ENCODE results near the gene DAB2. TPM values are rescaled to one million over a fixed set of nuclear protein-coding genes. Genes with fewer than 3 reads are reported as not detected.
"Not testable (repeated sequence)": the region's sequence is repeated elsewhere in the genome, so short reads cannot be mapped to it uniquely, and the experiment has no call there.

The DAB2 gene
- total RNA-seq, 8 experiments from 2014 or later = 1.0 to 105 (median 36.9) TPM

GRCh38 chr5:39361306-39361705 is 63.5 kb downstream of the DAB2 start:
- ATAC-seq (replicated peaks in 6 of 8) = no peak
- in situ Hi-C loops (cut with MboI; ENCODE audit: low pct_unique_long_range_greater_than_20kb in 2 of 9, low sequenced_read_pairs in 9 of 9, unreplicated experiment in 9 of 9) = no loop called here
- Histone ChIP-seq H3K4me3 (no peak overlapping the region), H3K27ac (no peak overlapping the region), H3K4me1 (replicated peaks in 1 of 2) (no peaks in the 10 kb centered on the region)
- WGBS, 10 experiments = 41 to 100% (median 91%) methylated on average over 1 to 4 of the region's 4 CpGs

- Histone ChIP-seq H3K27ac (no peak overlapping the region), H3K4me1 (replicated peaks in 1 of 2) (no peaks in the 10 kb centered on the region), H3K4me3 (no peak overlapping the region)
- 63 to 92% (median 83%) methylated on average over 2 to 5 of the region's 5 CpGs for whole genome bisulfite sequencing, 10 experiments
- in situ Hi-C loops (cut with MboI; ENCODE audit: low pct_unique_long_range_greater_than_20kb in 2 of 9, low sequenced_read_pairs in 9 of 9, unreplicated experiment in 9 of 9) = no loop called here
- no peak for ATAC-seq (replicated peaks in 6 of 8)
Measured at GRCh38 chr5:39360471-39361111, 64.2 kb downstream of the DAB2 start.

GRCh38 chr5:39356263-39356662 is 68.5 kb downstream of the DAB2 start:
- no peak overlapping the region for H3K4me3 ChIP-seq
- H3K27ac ChIP-seq = no peak overlapping the region
- no peaks in the 10 kb centered on the region for H3K4me1 ChIP-seq (replicated peaks in 1 of 2)
- in situ Hi-C loops (cut with MboI; ENCODE audit: low pct_unique_long_range_greater_than_20kb in 2 of 9, low sequenced_read_pairs in 9 of 9, unreplicated experiment in 9 of 9) = no loop called here
- no peak for ATAC-seq (replicated peaks in 6 of 8)
- WGBS, 10 experiments = 63 to 100% (median 93%) methylated on average over 1 to 3 of the region's 3 CpGs

- Histone ChIP-seq H3K4me1 (replicated peaks in 1 of 2) (no peaks in the 10 kb centered on the region), H3K27ac (no peak overlapping the region), H3K4me3 (no peak overlapping the region)
- WGBS, 10 experiments = 0 to 73% (median 32%) methylated on average over 1 to 3 of the region's 3 CpGs
- peak in 1 of 8 experiments; percentile 70 for ATAC-seq (replicated peaks in 6 of 8)
- in situ Hi-C loops (cut with MboI; ENCODE audit: low pct_unique_long_range_greater_than_20kb in 2 of 9, low sequenced_read_pairs in 9 of 9, unreplicated experiment in 9 of 9) = no loop called here
Measured at GRCh38 chr5:39355324-39355723, 69.5 kb downstream of the DAB2 start.

GRCh38 chr5:39353717-39354399 is 70.9 kb downstream of the DAB2 start:
- H3K4me1 ChIP-seq (replicated peaks in 1 of 2) = no peaks in the 10 kb centered on the region
- H3K4me3 ChIP-seq = no peak overlapping the region
- WGBS, 10 experiments = 11 to 67% (median 28%) methylated on average over 1 of the region's 1 CpG; no CpG with 5 or more reads in 6 of the 10 experiments
- H3K27ac ChIP-seq = no peak overlapping the region
- in situ Hi-C loops (cut with MboI; ENCODE audit: low pct_unique_long_range_greater_than_20kb in 2 of 9, low sequenced_read_pairs in 9 of 9, unreplicated experiment in 9 of 9) = no loop called here
- peak in 2 of 8 experiments; percentile 42 to 51 for ATAC-seq (replicated peaks in 6 of 8)

- in situ Hi-C loops (cut with MboI; ENCODE audit: low pct_unique_long_range_greater_than_20kb in 2 of 9, low sequenced_read_pairs in 9 of 9, unreplicated experiment in 9 of 9) = no loop called here
- no peak for ATAC-seq (replicated peaks in 6 of 8)
- 20 to 85% (median 67%) methylated on average over 1 of the region's 1 CpG; no CpG with 5 or more reads in 5 of the 10 experiments for WGBS, 10 experiments
- H3K4me3 ChIP-seq = no peak overlapping the region
- H3K27ac ChIP-seq = no peak overlapping the region
- H3K4me1 ChIP-seq (replicated peaks in 1 of 2) = no peaks in the 10 kb centered on the region
Measured at GRCh38 chr5:39352951-39353350, 71.8 kb downstream of the DAB2 start.

GRCh38 chr5:39352170-39352569 is 72.6 kb downstream of the DAB2 start:
- H3K27ac ChIP-seq = no peak overlapping the region
- WGBS, 10 experiments = 31 to 100% (median 71%) methylated on average over 1 to 2 of the region's 2 CpGs; no CpG with 5 or more reads in 2 of the 10 experiments
- no peak overlapping the region for H3K4me3 ChIP-seq
- no peaks in the 10 kb centered on the region for H3K4me1 ChIP-seq (replicated peaks in 1 of 2)
- in situ Hi-C loops (cut with MboI; ENCODE audit: low pct_unique_long_range_greater_than_20kb in 2 of 9, low sequenced_read_pairs in 9 of 9, unreplicated experiment in 9 of 9) = no loop called here
- no peak for ATAC-seq (replicated peaks in 6 of 8)

- H3K4me1 ChIP-seq (replicated peaks in 1 of 2) = no peaks in the 10 kb centered on the region
- ATAC-seq (replicated peaks in 6 of 8) = no peak
- in situ Hi-C loops (cut with MboI; ENCODE audit: low pct_unique_long_range_greater_than_20kb in 2 of 9, low sequenced_read_pairs in 9 of 9, unreplicated experiment in 9 of 9) = no loop called here
- no peak overlapping the region for H3K4me3 ChIP-seq
- WGBS, 10 experiments = 40 to 86% (median 72%) methylated on average over 2 to 4 of the region's 4 CpGs; no CpG with 5 or more reads in 1 of the 10 experiments
- H3K27ac ChIP-seq = no peak overlapping the region
Measured at GRCh38 chr5:39349484-39349883, 75.3 kb downstream of the DAB2 start.

- 80 to 100% (median 100%) methylated on average over 1 of the region's 1 CpG; no CpG with 5 or more reads in 4 of the 10 experiments for WGBS, 10 experiments
- ATAC-seq (replicated peaks in 6 of 8) = no peak
- Histone ChIP-seq H3K4me1 (replicated peaks in 1 of 2) (no peaks in the 10 kb centered on the region), H3K4me3 (no peak overlapping the region), H3K27ac (no peak overlapping the region)
- in situ Hi-C loops (cut with MboI; ENCODE audit: low pct_unique_long_range_greater_than_20kb in 2 of 9, low sequenced_read_pairs in 9 of 9, unreplicated experiment in 9 of 9) = no loop called here
Measured at GRCh38 chr5:39342460-39342859, 82.3 kb downstream of the DAB2 start.

GRCh38 chr5:39341896-39342295 is 82.9 kb downstream of the DAB2 start:
- in situ Hi-C loops (cut with MboI; ENCODE audit: low pct_unique_long_range_greater_than_20kb in 2 of 9, low sequenced_read_pairs in 9 of 9, unreplicated experiment in 9 of 9) = no loop called here
- ATAC-seq (replicated peaks in 6 of 8) = no peak
- no peak overlapping the region for H3K27ac ChIP-seq
- 14 to 100% (median 100%) methylated on average over 1 of the region's 1 CpG; no CpG with 5 or more reads in 2 of the 10 experiments for WGBS, 10 experiments
- H3K4me1 ChIP-seq (replicated peaks in 1 of 2) = no peaks in the 10 kb centered on the region
- H3K4me3 ChIP-seq = no peak overlapping the region

- in situ Hi-C loops (cut with MboI; ENCODE audit: low pct_unique_long_range_greater_than_20kb in 2 of 9, low sequenced_read_pairs in 9 of 9, unreplicated experiment in 9 of 9) = no loop called here
- ATAC-seq (replicated peaks in 6 of 8) = peak in 2 of 8 experiments; percentile 28 to 36
- 0 to 83% (median 25%) methylated on average over 1 of the region's 1 CpG; no CpG with 5 or more reads in 4 of the 10 experiments for WGBS, 10 experiments
- Histone ChIP-seq H3K27ac (no peak overlapping the region), H3K4me3 (no peak overlapping the region), H3K4me1 (replicated peaks in 1 of 2) (no peaks in the 10 kb centered on the region)
Measured at GRCh38 chr5:39340506-39340905, 84.3 kb downstream of the DAB2 start.

- no peak for ATAC-seq (replicated peaks in 6 of 8)
- H3K4me1 ChIP-seq (replicated peaks in 1 of 2) = no peaks in the 10 kb centered on the region
- in situ Hi-C loops (cut with MboI; ENCODE audit: low pct_unique_long_range_greater_than_20kb in 2 of 9, low sequenced_read_pairs in 9 of 9, unreplicated experiment in 9 of 9) = no loop called here
- no peak overlapping the region for H3K27ac ChIP-seq
- H3K4me3 ChIP-seq = no peak overlapping the region
- WGBS, 10 experiments = 0 to 71% methylated on average over 1 of the region's 1 CpG; no CpG with 5 or more reads in 8 of the 10 experiments
Measured at GRCh38 chr5:39337252-39337915, 87.4 kb downstream of the DAB2 start.

GRCh38 chr5:39334296-39334695 is 90.5 kb downstream of the DAB2 start:
- ATAC-seq (replicated peaks in 6 of 8); in situ Hi-C loops (cut with MboI; ENCODE audit: low pct_unique_long_range_greater_than_20kb in 2 of 9, low sequenced_read_pairs in 9 of 9, unreplicated experiment in 9 of 9): not testable (repeated sequence)
- no CpG with 5 or more reads among the region's 27 CpGs for WGBS, 10 experiments

More at GRCh38 chr5:39334296-39334695, 90.5 kb downstream of the DAB2 start:
- H3K4me1 ChIP-seq (replicated peaks in 1 of 2); H3K4me3 ChIP-seq; H3K27ac ChIP-seq: not testable (repeated sequence)

Measured in motor neuron (in vitro differentiated cells).